Calu3 (cell line): Measurements from ENCODE around the gene CHKA. TPM values are rescaled to one million over a fixed set of nuclear protein-coding genes. Genes with fewer than 3 reads are reported as not detected.

Source experiments
- BruUV-seq: library from RNA; stranded (reverse); fragments of 400-500 nt; replicated peaks from 2 replicates; lab custom pipeline; 2021; lab: Mats Ljungman, UMichigan
- CTCF ChIA-PET: fragments of 300-600 bp; sonication (Branson Sonifier 250); formaldehyde crosslinking; loops from one replicate; lab custom pipeline; 2022; ENCODE audit warnings: antibody characterized with exemption; lab: Charles Lee
- DNase-seq: peaks from one replicate; pipeline ENCODE4 v3.0.0; 2022
- H3K27ac Mint-ChIP-seq: one replicate; pipeline ENCODE4 v1.8.0; 2022; ENCODE audit warnings: mixed read lengths; ENCODE audit not compliant: unreplicated experiment
- H3K27me3 Mint-ChIP-seq: one replicate; pipeline ENCODE4 v1.8.0; 2022; ENCODE audit warnings: mixed read lengths; ENCODE audit not compliant: unreplicated experiment
- H3K36me3 Mint-ChIP-seq: one replicate; pipeline ENCODE4 v1.8.0; 2022; ENCODE audit warnings: mild to moderate bottlenecking, moderate library complexity, mixed read lengths; ENCODE audit not compliant: insufficient read depth, unreplicated experiment
- H3K4me1 Mint-ChIP-seq: one replicate; pipeline ENCODE4 v1.8.0; 2022; ENCODE audit warnings: mild to moderate bottlenecking, low read depth, mixed read lengths; ENCODE audit not compliant: unreplicated experiment
- H3K4me3 Mint-ChIP-seq: one replicate; pipeline ENCODE4 v1.8.0; 2022; ENCODE audit warnings: mild to moderate bottlenecking, low read depth, moderate library complexity, mixed read lengths; ENCODE audit not compliant: unreplicated experiment
- H3K9me3 Mint-ChIP-seq: one replicate; pipeline ENCODE4 v1.8.0; 2022; ENCODE audit warnings: low read depth, mixed read lengths; ENCODE audit not compliant: unreplicated experiment
- CTCF ChIP-seq: fragments of 200-600 bp; IDR thresholded peaks from one replicate; pipeline ENCODE4 v1.8.0; 2022; ENCODE audit warnings: antibody characterized with exemption; ENCODE audit not compliant: unreplicated experiment
- intact Hi-C: fragments of 100-400 bp; cut with micrococcal nuclease; formaldehyde crosslinking; loops from one replicate; pipeline ENCODE4 v1.10.0; 2022; ENCODE audit not compliant: unreplicated experiment
- total RNA-seq: library from RNA; stranded (reverse); gene quantifications from 2 replicates; pipeline ENCODE4 v1.2.3, GENCODE V29; 2022

The CHKA gene
- total RNA-seq, 1 experiment from 2014 or later = 104 TPM

- Mint-ChIP-seq H3K4me1 (peaks cover 86% of the 10 kb centered on the region), H3K36me3 (peaks cover 83% of the 10 kb centered on the region), H3K4me3 (peak overlapping the region; percentile 88), H3K27ac (peak overlapping the region; percentile 97), H3K9me3 (no peaks in the 10 kb centered on the region), H3K27me3 (no peaks in the 10 kb centered on the region)
- CTCF ChIA-PET = interaction anchor here (0.6 kb wide), 1 partner anchor 985 kb away, joined by 3 read pairs; no protein-coding TSS in a partner anchor
- no peak for DNase-seq
- BruUV-seq = no TSS peak
- intact Hi-C loops = no loop called here
- TF ChIP-seq CTCF = no peak
Observed at GRCh38 chr11:68012044-68012842, 108.9 kb downstream of the CHKA start.

- H3K27me3 Mint-ChIP-seq = no peaks in the 10 kb centered on the region
- no peak for DNase-seq
- TF ChIP-seq CTCF = no peak
- peak overlapping the region; percentile 97 for H3K27ac Mint-ChIP-seq
- CTCF ChIA-PET = interaction anchor here (1.3 kb wide), 1 partner anchor 55 kb away, joined by 3 read pairs; no protein-coding TSS in a partner anchor
- H3K4me1 Mint-ChIP-seq = peaks cover 77% of the 10 kb centered on the region
- H3K36me3 Mint-ChIP-seq = peaks cover 75% of the 10 kb centered on the region
- H3K9me3 Mint-ChIP-seq = no peaks in the 10 kb centered on the region
- H3K4me3 Mint-ChIP-seq = peak overlapping the region; percentile 88
- intact Hi-C loops = no loop called here
- TSS peak; percentile 58 for BruUV-seq
Observed at GRCh38 chr11:68011051-68011943, 109.9 kb downstream of the CHKA start.

GRCh38 chr11:68010090-68011041 lies 110.8 kb downstream of the CHKA start, which contains the start of gene ALDH3B1:
Gene ALDH3B1 (plus strand): TSS chr11:68010327. CDS start chr11:68015298, 4,971 bp downstream.
- Mint-ChIP-seq H3K27ac (peak within 1 kb of the TSS; percentile 97), H3K36me3 (peaks cover 70% of the 10 kb centered on the region), H3K9me3 (no peaks in the 10 kb centered on the region), H3K27me3 (no peaks in the 10 kb centered on the region), H3K4me1 (peaks cover 70% of the 10 kb centered on the region), H3K4me3 (peak within 1 kb of the TSS; percentile 88)
- no TSS peak for BruUV-seq
- TF ChIP-seq CTCF = no peak
- intact Hi-C loops = no loop called here
- CTCF ChIA-PET = interaction anchor here (0.6 to 1.9 kb wide), 4 partner anchors 11 to 199 kb away, joined by 3 to 6 read pairs (median 3); no protein-coding TSS in a partner anchor
- DNase-seq = peak; percentile 94
